ENCODE results near the gene WNT8B.

- TF ChIP-seq ARNTL (CRISPR knock-in tag; IDR thresholded peaks at IDR 0.05; ENCODE audit: borderline replicate concordance, low read depth) (no peak), ZNF565 (CRISPR knock-in tag; conservative IDR thresholded peaks at IDR 0.05; ENCODE audit: low read depth) (no peak), RARB (CRISPR knock-in tag; IDR thresholded peaks at IDR 0.05) (no peak), PATZ1 (CRISPR knock-in tag; IDR thresholded peaks at IDR 0.05; ENCODE audit: borderline replicate concordance) (no peak), ZFP30 (CRISPR knock-in tag; IDR thresholded peaks at IDR 0.05) (no peak), ISL1 (CRISPR knock-in tag; IDR thresholded peaks at IDR 0.05) (no peak), CREB5 (CRISPR knock-in tag; IDR thresholded peaks at IDR 0.05; ENCODE audit: low read depth) (no peak), GLIS3 (CRISPR knock-in tag; IDR thresholded peaks at IDR 0.05) (no peak), OSR1 (CRISPR knock-in tag; IDR thresholded peaks at IDR 0.05) (no peak), TSHZ2 (CRISPR knock-in tag; IDR thresholded peaks at IDR 0.05) (no peak), ZC3H10 (CRISPR knock-in tag; IDR thresholded peaks at IDR 0.05) (no peak), TCF4 (CRISPR knock-in tag; IDR thresholded peaks at IDR 0.05; ENCODE audit: borderline replicate concordance) (no peak)
Observed at GRCh38 chr10:100524206-100524605, 61.4 kb downstream of the WNT8B start.
